ENCODE data around the gene ZNF784.
A peak's percentile ranks its signal among the peaks of the same experiment; 100 is the strongest.

ZNF784 gene

GRCh38 chr19:55656988-55657747 lies 32.8 kb upstream of the ZNF784 start:
- DNase-seq (ENCODE audit: extremely low read depth in 1 of 2, low read depth in 1 of 2) = no peak

DNA sequence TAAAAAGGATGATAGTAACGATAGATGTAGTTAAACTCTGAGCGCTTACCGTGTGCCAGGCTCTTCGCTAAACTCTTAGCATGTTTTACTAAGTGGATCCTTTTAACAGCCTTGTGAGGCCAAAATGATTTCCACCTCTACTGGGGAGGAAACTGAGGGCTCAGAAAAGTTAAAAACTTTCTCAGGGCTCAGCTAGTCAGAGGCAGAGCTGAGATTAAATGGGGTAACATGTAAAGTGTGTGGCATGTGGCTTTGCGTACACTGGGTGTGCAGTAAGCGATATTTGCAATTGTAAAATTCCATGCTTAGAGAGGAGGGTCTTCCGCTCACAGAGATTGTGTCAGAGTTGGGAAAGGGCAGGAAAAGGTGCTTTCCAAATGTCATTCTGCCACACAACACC lies 32.2 kb upstream of the ZNF784 start:
- DNase-seq (ENCODE audit: extremely low read depth in 1 of 2, low read depth in 1 of 2) = no peak

- DNase-seq (ENCODE audit: extremely low read depth in 1 of 2, low read depth in 1 of 2) = no peak
These were observed 31.3 kb upstream of the ZNF784 start for GRCh38 chr19:55655648-55656040.

GRCh38 chr19:55654868-55655647 lies 30.7 kb upstream of the ZNF784 start, which contains the start of gene U2AF2:
Gene U2AF2, plus strand, starts transcription at chr19:55655035. Its CDS starts 70 bp downstream, at chr19:55655105.
- DNase-seq (ENCODE audit: extremely low read depth in 1 of 2, low read depth in 1 of 2) = peak; percentile 88 to 91

GRCh38 chr19:55654323-55654867 lies 30.0 kb upstream of the ZNF784 start:
- peak; percentile 93 to 99 for DNase-seq (ENCODE audit: extremely low read depth in 1 of 2, low read depth in 1 of 2)

GRCh38 chr19:55653651-55654322 lies 29.4 kb upstream of the ZNF784 start:
- DNase-seq (ENCODE audit: extremely low read depth in 1 of 2, low read depth in 1 of 2) = peak; percentile 93 to 95

DNA sequence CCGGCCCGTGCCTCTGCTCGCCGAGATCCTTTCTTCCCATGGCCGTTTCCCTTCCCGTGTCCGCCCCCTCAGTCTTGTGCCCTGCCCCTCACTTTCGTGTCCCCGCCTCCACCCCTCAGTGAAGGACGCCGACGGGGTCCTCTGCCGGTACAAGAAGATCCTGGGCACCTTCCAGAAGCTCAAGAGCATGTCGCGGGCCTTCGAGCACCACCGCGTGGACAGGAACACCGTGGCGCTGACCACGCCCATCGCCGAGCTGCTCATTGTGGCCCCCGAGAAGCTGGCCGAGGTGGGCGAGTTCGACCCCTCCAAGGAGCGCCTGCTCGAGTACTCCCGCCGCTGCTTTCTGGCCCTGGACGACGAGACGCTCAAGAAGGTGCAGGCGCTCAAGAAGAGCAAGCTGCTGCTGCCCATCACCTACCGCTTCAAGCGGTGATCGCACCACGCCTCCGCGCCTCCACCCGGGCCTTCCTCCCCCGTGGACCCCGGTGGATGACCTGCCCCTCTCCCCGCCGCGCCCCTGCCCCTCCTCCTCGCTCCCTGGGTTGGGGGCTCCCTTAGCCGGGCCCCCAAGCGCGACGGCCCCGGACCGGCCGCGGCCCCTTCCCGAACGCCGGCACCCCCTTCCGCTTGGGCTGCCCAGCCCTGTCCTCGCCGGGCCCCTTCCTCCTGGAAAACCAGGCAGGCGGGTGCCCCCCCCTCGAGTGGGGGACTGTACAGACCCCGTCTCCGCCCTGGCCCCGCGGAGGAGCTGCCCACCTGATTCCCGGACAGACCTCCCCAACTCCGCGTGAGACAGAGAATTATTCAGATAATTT lies 28.2 kb upstream of the ZNF784 start:
- DNase-seq (ENCODE audit: extremely low read depth in 1 of 2, low read depth in 1 of 2) = no peak

DNA sequence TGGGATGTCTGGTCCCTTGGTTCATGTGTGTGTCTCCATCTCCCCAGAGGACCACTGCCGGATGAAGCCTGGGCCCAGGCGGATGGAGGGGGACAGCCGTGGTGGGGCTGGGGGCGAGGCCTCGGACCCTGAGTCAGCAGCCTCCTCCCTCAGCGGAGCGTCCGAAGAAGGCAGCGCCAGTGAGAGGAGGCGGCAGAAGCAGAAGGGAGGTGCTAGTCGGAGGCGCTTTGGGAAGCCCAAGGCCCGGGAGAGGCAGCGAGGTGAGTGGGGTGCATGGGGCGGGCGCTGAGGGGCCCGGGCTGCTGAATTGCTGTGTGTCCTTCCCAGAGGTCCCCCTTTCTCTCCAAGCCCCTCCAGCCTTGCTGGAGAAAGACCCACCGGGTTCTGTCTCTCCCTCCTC lies 26.9 kb upstream of the ZNF784 start:
- DNase-seq (ENCODE audit: extremely low read depth in 1 of 2, low read depth in 1 of 2) = no peak

DNA sequence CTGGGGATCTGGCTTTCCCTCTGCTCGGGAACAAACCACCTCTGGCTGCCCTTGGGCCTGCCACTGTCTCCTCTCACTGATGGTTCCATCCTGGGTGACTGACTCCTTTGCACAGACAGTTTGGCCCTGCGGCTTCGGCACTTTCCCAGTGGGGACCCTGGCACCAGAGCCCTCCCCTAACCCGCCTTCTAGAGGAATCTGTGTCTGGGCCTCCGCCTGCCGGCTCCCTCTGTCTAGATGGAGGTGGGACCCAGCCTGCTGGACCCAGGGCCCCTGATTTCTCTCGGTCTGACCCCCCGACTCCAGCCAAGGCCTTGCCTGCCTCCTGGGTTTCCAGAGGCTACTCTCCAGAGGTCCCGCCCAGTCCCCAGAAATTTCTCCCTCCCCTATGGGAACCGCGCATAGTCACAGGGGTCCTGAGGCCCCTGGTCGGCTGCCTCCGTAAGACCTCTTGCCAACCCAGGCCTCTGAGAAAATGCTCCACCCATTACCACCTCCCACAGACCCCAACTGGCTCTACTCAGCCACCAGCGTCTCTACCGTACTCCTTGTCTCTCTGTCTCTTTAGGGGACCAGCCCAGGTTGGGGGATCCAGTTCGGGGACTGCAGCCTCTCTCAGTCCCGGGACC lies 26.4 kb upstream of the ZNF784 start:
- DNase-seq (ENCODE audit: extremely low read depth in 1 of 2, low read depth in 1 of 2) = no peak

- no peak for DNase-seq (ENCODE audit: extremely low read depth in 1 of 2, low read depth in 1 of 2)
These were observed 25.8 kb upstream of the ZNF784 start for GRCh38 chr19:55650126-55650557.

GRCh38 chr19:55649268-55650125 lies 25.1 kb upstream of the ZNF784 start:
- DNase-seq (ENCODE audit: extremely low read depth in 1 of 2, low read depth in 1 of 2) = no peak

- DNase-seq (ENCODE audit: extremely low read depth in 1 of 2, low read depth in 1 of 2) = no peak
These were observed 24.4 kb upstream of the ZNF784 start for GRCh38 chr19:55648585-55649267.

DNA sequence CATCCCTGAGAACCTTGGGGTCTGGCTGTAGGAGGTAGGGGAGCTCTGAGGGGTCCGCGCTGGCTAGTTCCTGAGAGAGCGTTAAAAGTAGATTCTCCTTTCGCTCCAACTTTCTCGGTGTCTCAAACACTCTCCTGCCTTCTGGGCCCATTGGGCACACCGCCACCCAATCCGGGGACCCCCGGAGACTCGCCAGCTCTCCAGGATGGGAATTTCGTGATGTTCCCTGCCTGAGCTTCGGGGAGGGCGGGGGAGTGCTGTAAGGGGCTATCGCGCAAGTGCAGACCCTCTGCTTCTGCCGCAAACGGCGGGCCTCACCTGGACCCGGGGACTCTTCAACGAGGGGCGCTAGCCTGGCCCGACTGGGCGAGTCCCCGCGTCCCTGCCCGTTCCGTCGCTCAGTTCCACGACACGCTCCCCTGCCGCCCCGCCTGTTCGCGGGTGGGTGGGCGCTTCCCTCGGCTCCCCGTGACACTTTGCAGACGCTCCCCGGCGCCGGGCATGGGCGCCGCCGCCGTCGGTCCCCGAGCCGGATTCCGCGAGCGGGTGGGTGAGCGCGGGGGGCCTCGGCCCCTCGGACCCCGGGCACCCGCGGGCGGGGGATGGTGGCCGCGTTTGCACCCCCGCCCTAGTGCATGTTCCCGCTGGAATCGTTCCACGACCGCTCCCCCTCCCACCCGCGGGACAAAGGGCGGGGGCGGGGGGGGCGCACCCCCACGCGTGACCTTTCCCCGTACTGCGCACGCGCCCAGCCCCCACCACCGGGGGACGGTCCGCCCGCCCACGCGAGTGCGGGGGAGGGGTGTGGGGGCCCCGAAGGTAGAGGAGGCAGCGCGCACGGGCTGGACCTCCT lies 23.6 kb upstream of the ZNF784 start, which contains the start of gene CCDC106:
TSS of gene CCDC106 (plus strand) at position 481 of the 853 bp plus-strand sequence. CDS start 835 bp downstream, outside the sequence.
- DNase-seq (ENCODE audit: extremely low read depth in 1 of 2, low read depth in 1 of 2) = no peak

DNA sequence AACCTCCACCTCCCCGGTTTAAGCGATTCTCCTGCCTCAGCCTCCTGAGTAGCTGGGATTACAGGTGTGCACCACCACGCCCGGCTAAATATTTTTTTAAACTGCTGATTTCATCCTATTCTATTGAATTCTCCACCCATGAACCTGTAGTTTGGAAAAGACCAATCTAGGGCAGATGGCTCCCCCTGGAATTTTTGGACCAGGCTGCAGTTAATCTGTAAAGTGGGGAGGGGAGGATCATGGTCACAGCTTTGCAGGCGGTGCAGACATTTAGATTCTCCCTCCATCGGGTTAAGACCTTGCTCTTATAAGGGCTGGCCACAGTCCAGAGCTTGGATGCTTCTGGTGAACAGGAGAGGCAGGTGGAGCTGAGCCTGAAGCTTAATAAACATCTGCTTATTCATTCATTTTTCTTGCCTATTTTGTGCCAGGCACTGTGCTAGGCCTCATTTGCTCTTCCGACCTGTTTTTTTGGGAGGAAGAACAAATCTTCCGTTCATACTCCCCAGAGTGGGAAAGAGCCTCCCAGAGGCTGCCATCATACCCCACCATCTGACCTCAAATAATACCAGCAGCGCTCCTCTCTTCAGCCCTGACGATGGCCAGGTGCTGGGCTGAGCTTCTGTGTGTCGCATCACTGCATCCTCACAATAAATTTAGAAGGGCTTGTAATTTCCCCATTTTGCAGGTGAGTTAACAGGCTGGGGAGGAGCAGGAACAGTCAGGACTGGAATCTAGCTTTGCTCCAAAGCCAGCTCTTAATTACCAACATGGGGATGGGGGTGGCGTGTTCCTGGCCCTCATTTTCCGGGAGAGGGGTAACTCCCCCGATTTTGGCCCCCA lies 22.7 kb upstream of the ZNF784 start:
- no peak for DNase-seq (ENCODE audit: extremely low read depth in 1 of 2, low read depth in 1 of 2)

DNA sequence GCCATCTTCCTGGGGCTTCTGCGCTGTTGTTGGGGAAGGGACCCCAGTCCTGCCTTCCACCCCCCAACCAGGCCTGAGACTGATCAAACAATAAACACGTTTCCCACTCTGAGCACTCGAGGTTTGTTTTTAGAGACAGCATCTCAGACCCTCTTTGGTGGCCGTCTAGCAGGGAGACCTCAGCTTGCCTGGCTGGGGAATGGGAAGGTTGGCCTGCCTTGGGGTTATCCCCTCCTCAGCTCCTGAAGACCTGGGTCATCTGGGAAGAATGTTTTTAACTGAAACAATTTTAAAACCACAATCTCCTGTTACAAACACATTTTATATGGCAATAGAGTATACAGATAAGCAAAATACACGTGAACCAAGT lies 21.1 kb upstream of the ZNF784 start:
- no peak for DNase-seq (ENCODE audit: extremely low read depth in 1 of 2, low read depth in 1 of 2)

DNA sequence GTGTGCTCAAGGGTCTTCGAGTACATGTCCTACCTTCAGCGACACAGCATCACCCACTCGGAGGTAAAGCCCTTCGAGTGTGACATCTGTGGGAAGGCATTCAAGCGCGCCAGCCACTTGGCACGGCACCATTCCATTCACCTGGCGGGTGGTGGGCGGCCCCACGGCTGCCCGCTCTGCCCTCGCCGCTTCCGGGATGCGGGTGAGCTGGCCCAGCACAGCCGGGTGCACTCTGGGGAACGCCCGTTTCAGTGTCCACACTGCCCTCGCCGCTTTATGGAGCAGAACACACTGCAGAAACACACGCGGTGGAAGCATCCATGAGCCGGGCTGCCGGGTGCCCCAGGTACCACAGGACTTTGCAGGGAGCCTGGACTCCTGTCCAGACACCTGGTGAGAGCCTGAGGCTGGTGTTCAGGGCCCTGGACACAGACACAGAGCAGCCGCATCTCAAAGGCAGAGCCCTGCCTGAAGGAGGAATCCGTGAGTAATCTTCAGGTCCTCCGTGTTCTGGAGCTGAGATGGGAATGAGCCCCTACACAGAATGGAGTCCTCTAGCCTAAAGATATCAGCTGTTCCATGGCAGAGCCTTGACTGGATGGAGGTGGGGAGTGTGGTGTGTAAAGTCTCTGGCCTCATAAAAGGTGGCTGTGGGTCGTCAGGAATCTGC lies 20.6 kb upstream of the ZNF784 start:
- DNase-seq (ENCODE audit: extremely low read depth in 1 of 2, low read depth in 1 of 2) = no peak

Measured in stimulated activated CD8-positive, alpha-beta memory T cell treated with anti-CD3 and anti-CD28 coated beads, Interleukin-7, amount 100 ng/mL, for 48 hours (primary cell).